ENCODE results near the gene EIF5B. TPM values are rescaled to one million over a fixed set of nuclear protein-coding genes. Genes with fewer than 3 reads are reported as not detected.

The EIF5B gene
- total RNA-seq, 1 experiment from 2014 or later = 58.1 TPM

- Histone ChIP-seq H4K8ac (replicated peaks; ENCODE audit: insufficient read length, low read depth, low read length) (no peak overlapping the region), H2BK5ac (ENCODE audit: insufficient read length, low read length) (no peak overlapping the region), H3K23ac (ENCODE audit: insufficient read length, low read depth, low read length) (no peak overlapping the region), H3T11ph (ENCODE audit: low read length) (no peak overlapping the region), H3K4ac (ENCODE audit: low read depth, low read length) (no peak overlapping the region), H2BK20ac (ENCODE audit: low read depth, low read length, poor library complexity, severe bottlenecking) (no peak overlapping the region), H3K9ac (ENCODE audit: extremely low read depth, insufficient read length, low read length) (peak overlapping the region; percentile 87), H3K9me3 (ENCODE audit: control insufficient read depth, low read depth, low read length) (no peaks in the 10 kb centered on the region), H2AK5ac (ENCODE audit: insufficient read length, low read length) (no peak overlapping the region), H3K23me2 (ENCODE audit: insufficient read length, low read depth, low read length, poor library complexity, severe bottlenecking) (peaks cover 17% of the 10 kb centered on the region), H4K20me1 (ENCODE audit: control insufficient read depth, insufficient read depth, insufficient read length) (no peaks in the 10 kb centered on the region), H2BK12ac (ENCODE audit: insufficient read length, low read depth, low read length) (no peak overlapping the region), H4K91ac (ENCODE audit: insufficient read length, low read depth, low read length) (no peak overlapping the region), H2BK15ac (ENCODE audit: low read depth, low read length) (no peak overlapping the region), H3K14ac (ENCODE audit: insufficient read depth, low read length) (no peak overlapping the region), H3K4me1 (ENCODE audit: insufficient read depth, low read length) (no peaks in the 10 kb centered on the region), H3K18ac (ENCODE audit: insufficient read length, low read depth, low read length) (no peak overlapping the region), H4K5ac (ENCODE audit: insufficient read length, low read depth, low read length) (no peak overlapping the region), H2BK120ac (ENCODE audit: low read depth, low read length, poor library complexity, severe bottlenecking) (no peak overlapping the region), H2AFZ (ENCODE audit: low read length) (no peak overlapping the region), H3K27me3 (ENCODE audit: insufficient read depth, low read length) (no peaks in the 10 kb centered on the region), H3K27ac (ENCODE audit: insufficient read length, low read depth, low read length) (no peak overlapping the region), H3K56ac (ENCODE audit: insufficient read length, low read depth, low read length) (no peak overlapping the region), H3K4me2 (ENCODE audit: insufficient read depth, insufficient read length, low read length) (peak overlapping the region; percentile 81), H3K79me1 (ENCODE audit: insufficient read depth, low read depth, low read length, poor library complexity, severe bottlenecking) (peaks cover 6% of the 10 kb centered on the region), H3K79me2 (ENCODE audit: insufficient read depth, low read length) (peaks cover 59% of the 10 kb centered on the region)
- Mint-ChIP-seq H3K9me3 (no peaks in the 10 kb centered on the region), H3K4me1 (peaks cover 11 to 12% of the 10 kb centered on the region in 2 experiments), H3K4me3 (no peak overlapping the region), H3K27ac (no peak overlapping the region), H3K36me3 (ENCODE audit: insufficient read depth in 1 of 3, low read depth in 3 of 3) (peaks cover under 1 to 4% (median 2%) of the 10 kb centered on the region in 3 experiments; a peak in 6 of 7 replicates), H3K27me3 (ENCODE audit: low read depth) (no peaks in the 10 kb centered on the region)
- no CpG with 5 or more reads among the region's 17 CpGs for WGBS (ENCODE audit: extremely low coverage, insufficient read length, low lambda C conversion rate)
- DNase-seq = no peak
- TF ChIP-seq CTCF (conservative IDR thresholded peaks at IDR 0.05) = no peak
Observed at GRCh38 chr2:99338029-99338585, 918 bp downstream of the EIF5B start.
